HepG2 (cell line): ENCODE measurements around the gene OVOL2. TPM values are rescaled to one million over a fixed set of nuclear protein-coding genes. Genes with fewer than 3 reads are reported as not detected.

Experiments
- ATAC-seq: fragments of 200-7000 bp; cut with Tn5 transposase; 3 replicates; pipeline ENCODE4 v1.9.1; 2020; ENCODE audit warnings: mild to moderate bottlenecking, moderate library complexity
- BruUV-seq: library from RNA; stranded (reverse); fragments of 400-500 nt; replicated peaks from 2 replicates; lab custom pipeline; 2021; lab: Mats Ljungman, UMichigan
- CTCF ChIA-PET: fragments of 300-600 bp; formaldehyde crosslinking; extraction: SDS; loops from one replicate; lab custom pipeline; 2021; ENCODE audit warnings: low total read pairs, inconsistent platforms, low intra/inter-chr PET ratio; lab: Yijun Ruan, JAX
- POLR2A ChIA-PET: fragments of 350-600 bp; sonication (Branson Sonifier 250); formaldehyde crosslinking; loops from one replicate; lab custom pipeline; 2020; ENCODE audit warnings: antibody characterized with exemption, inconsistent platforms; lab: Yijun Ruan, JAX
- DNase-seq: peaks from one replicate; pipeline ENCODE4 v3.0.0-alpha.2; 2015; ENCODE audit warnings: low spot score
- FAIRE-seq: peaks from 3 replicates; lab custom pipeline; 2011; peaks lifted over from hg19 to GRCh38; lab: Jason Lieb, UNC
- H2AFZ ChIP-seq: one replicate; pipeline ENCODE4 v1.6.1; 2011; ENCODE audit warnings: low read length, inconsistent platforms
- H3K27ac ChIP-seq: fragments of 300-600 bp; 3 replicates; pipeline ENCODE4 v1.8.0; 2011; ENCODE audit warnings: mixed run types, mild to moderate bottlenecking, mixed read lengths, low read length, inconsistent platforms; ENCODE audit not compliant: insufficient read depth; ENCODE audit errors: extremely low read length
- H3K27me3 ChIP-seq, 2 experiments: fragments of 200-600 bp in 1 of 2; 2 replicates in 1 of 2; 3 replicates in 1 of 2; pipeline versions ENCODE4 v1.6.0 to v1.8.0; 2011; ENCODE audit warnings: low read length in 2 of 2, mild to moderate bottlenecking in 2 of 2, moderate library complexity in 2 of 2, inconsistent platforms in 1 of 2; ENCODE audit not compliant: insufficient read depth in 2 of 2, control insufficient read depth in 1 of 2
- H3K36me3 ChIP-seq, 2 experiments: fragments of 200-600 bp in 1 of 2; replicated peaks in 1 of 2; 2 replicates in 1 of 2; 3 replicates in 1 of 2; pipeline versions ENCODE4 v1.5.1 to v1.8.0; 2011; ENCODE audit warnings: low read length in 2 of 2, inconsistent platforms in 1 of 2; ENCODE audit not compliant: insufficient read depth in 2 of 2, control insufficient read depth in 1 of 2
- H3K4me1 ChIP-seq: 2 replicates; pipeline ENCODE4 v1.5.1; 2012; ENCODE audit warnings: low read length, inconsistent platforms; ENCODE audit not compliant: insufficient read depth
- H3K4me2 ChIP-seq: 2 replicates; pipeline ENCODE4 v1.6.0; 2011; ENCODE audit warnings: low read depth, low read length, inconsistent platforms
- H3K4me3 ChIP-seq, 3 experiments: fragments of 200-600 bp in 1 of 3; sonication (generic), shearing (Covaris generic) in 1 of 3; replicated peaks in 1 of 3; 2 replicates each; pipeline ENCODE4 v1.5.1; 2011 to 2016; ENCODE audit warnings: low read length in 3 of 3, inconsistent platforms in 2 of 3, low read depth in 2 of 3, mild to moderate bottlenecking in 2 of 3, control low read depth in 1 of 3, mixed read lengths in 1 of 3; ENCODE audit not compliant: insufficient read depth in 1 of 3
- H3K79me2 ChIP-seq: one replicate; pipeline ENCODE4 v1.6.1; 2011; ENCODE audit warnings: low read length, inconsistent platforms; ENCODE audit not compliant: insufficient read depth
- H3K9ac ChIP-seq: 2 replicates; pipeline ENCODE4 v1.6.0; 2011; ENCODE audit warnings: mild to moderate bottlenecking, low read depth, low read length, inconsistent platforms; ENCODE audit not compliant: insufficient read depth
- H3K9me3 ChIP-seq: 2 replicates; pipeline ENCODE4 v1.5.1; 2012; ENCODE audit warnings: mild to moderate bottlenecking, low read length
- H4K20me1 ChIP-seq: 2 replicates; pipeline ENCODE4 v1.6.0; 2011; ENCODE audit warnings: inconsistent platforms, mild to moderate bottlenecking, low read length, moderate library complexity; ENCODE audit not compliant: insufficient read depth
- ASH2L ChIP-seq: fragments of 300-600, 200-600 bp; sonication (generic); IDR thresholded peaks from 2 replicates; pipeline ENCODE4 v1.7.0; 2017; ENCODE audit warnings: low read depth, mild to moderate bottlenecking, moderate library complexity, mixed read lengths, low read length; ENCODE audit not compliant: insufficient read length
- HOXA7 ChIP-seq: sonication (generic); formaldehyde crosslinking; IDR thresholded peaks from 2 replicates; pipeline ENCODE4 v1.8.1; 2022; ENCODE audit warnings: mild to moderate bottlenecking, missing genetic modification reagents, moderate library complexity
- HOXD1 ChIP-seq: sonication (generic); formaldehyde crosslinking; IDR thresholded peaks from 2 replicates; pipeline ENCODE4 v1.5.0; 2020; ENCODE audit warnings: missing genetic modification reagents
- MAFG ChIP-seq: sonication (generic); formaldehyde crosslinking; IDR thresholded peaks from 2 replicates; pipeline ENCODE4 v1.5.1; 2020; ENCODE audit warnings: mild to moderate bottlenecking, missing genetic modification reagents
- NFIC ChIP-seq: IDR thresholded peaks from 2 replicates; pipeline ENCODE4 v1.6.1; 2012; ENCODE audit warnings: mild to moderate bottlenecking, low read length, inconsistent platforms
- RFX1 ChIP-seq: fragments of 450-650 bp; IDR thresholded peaks from 2 replicates; pipeline ENCODE4 v1.6.1; 2017
- SP1 ChIP-seq, 2 experiments: fragments of 450-650 bp in 1 of 2; sonication (generic) in 1 of 2; formaldehyde crosslinking in 1 of 2; IDR thresholded peaks; 2 replicates each; pipeline versions ENCODE4 v1.4.0 to v1.6.1; 2016 to 2020; ENCODE audit warnings: missing genetic modification reagents in 1 of 2
- SYNCRIP ChIP-seq: fragments of 200-400 bp; formaldehyde crosslinking; IDR thresholded peaks from 2 replicates; pipeline ENCODE4 v1.6.1; 2018; ENCODE audit warnings: mild to moderate bottlenecking, low read depth, low read length; ENCODE audit not compliant: insufficient read depth
- ZFX ChIP-seq: sonication (generic); formaldehyde crosslinking; IDR thresholded peaks from 2 replicates; pipeline ENCODE4 v1.4.0; 2020; ENCODE audit warnings: mild to moderate bottlenecking, low read depth, missing genetic modification reagents, moderate library complexity
- ZNF350 ChIP-seq: sonication (generic); formaldehyde crosslinking; IDR thresholded peaks from 2 replicates; pipeline ENCODE4 v1.4.0; 2020; ENCODE audit warnings: mild to moderate bottlenecking, low read depth, missing genetic modification reagents, borderline replicate concordance
- ZNF644 ChIP-seq: IDR thresholded peaks from 2 replicates; pipeline ENCODE4 v1.6.1; 2016; ENCODE audit warnings: low read depth
- WGBS: methylation state at CpG from one replicate; pipeline ENCODE4 v1.1.6; 2017; ENCODE audit warnings: low lambda C conversion rate; 5-methylcytosine and 5-hydroxymethylcytosine counted together
- in situ Hi-C: cut with HindIII; loops from 2 replicates; pipeline ENCODE4 v1.10.0; 2017; ENCODE audit warnings: low pct_unique_long_range_greater_than_20kb; ENCODE audit not compliant: extremely low pct_ligation_motif_present
- intact Hi-C: fragments of 100-400 bp; cut with micrococcal nuclease; formaldehyde crosslinking; loops from one replicate; pipeline ENCODE4 v1.10.0; 2022; ENCODE audit not compliant: unreplicated experiment
- polyA plus RNA-seq, 8 experiments: library from polyadenylated mRNA; depleted of rRNA in 3 of 8; stranded (reverse) in 7 of 8; unstranded in 1 of 8; fragments of >200 nt; fragmentation: Illumina TruSeq in 4 of 8; extraction: Trizol in 4 of 8; gene quantifications; 2 replicates each; pipeline versions ENCODE4 v1.2.1 to v1.2.3, GENCODE V29; 2011 to 2016; ENCODE audit warnings: low read depth in 4 of 8, missing spikeins in 1 of 8, mixed read lengths in 1 of 8; ENCODE audit not compliant: insufficient read depth in 1 of 8
- total RNA-seq, 5 experiments: library from RNA; depleted of rRNA; stranded (reverse); fragments of >200 nt; fragmentation: Illumina TruSeq; extraction: Trizol; gene quantifications; 2 replicates each; pipeline ENCODE4 v1.2.3, GENCODE V29; 2016; ENCODE audit warnings: low read depth in 1 of 5
- TF ChIP-seq, protein P1 (sequence below): sonication (generic); formaldehyde crosslinking; IDR thresholded peaks from 2 replicates; pipeline ENCODE4 v1.4.0; 2020; ENCODE audit warnings: missing genetic modification reagents, borderline replicate concordance
- TF ChIP-seq, protein P2 (sequence below): sonication (generic); formaldehyde crosslinking; IDR thresholded peaks from 2 replicates; pipeline ENCODE4 v1.4.0; 2020; ENCODE audit warnings: missing genetic modification reagents

The OVOL2 gene
- total and polyA plus RNA-seq, 2 of the 13 experiments (the other 11 are each of a cell fraction or from before 2014, with no cell fraction given): 0.20 to 0.31 TPM

DNA sequence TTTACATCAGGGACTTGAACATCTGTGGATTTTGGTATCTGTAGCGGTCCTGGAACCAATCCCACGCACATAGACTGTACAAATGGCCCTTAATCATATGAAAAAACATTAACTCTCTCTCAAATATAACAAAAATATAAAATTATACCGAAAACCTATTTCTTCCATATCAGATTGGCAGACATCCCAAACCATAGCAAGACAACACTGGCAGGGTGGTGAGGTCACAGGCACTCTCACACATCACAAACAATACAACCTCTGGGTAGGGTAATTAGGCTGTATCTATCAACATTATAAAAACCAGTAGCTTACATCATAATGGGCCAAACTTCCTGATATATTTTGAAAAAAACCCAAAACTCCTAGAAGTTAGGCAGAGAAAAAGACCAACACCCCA lies 40.9 kb downstream of the OVOL2 start:
- ATAC-seq: no peak
- in situ Hi-C loops: no loop called here
- WGBS: 1% methylated on average over 3 of the region's 3 CpGs
- no peak overlapping the region for H3K27ac ChIP-seq
- H3K4me1 ChIP-seq: peaks cover 3% of the 10 kb centered on the region
- TF ChIP-seq, protein P1, sequence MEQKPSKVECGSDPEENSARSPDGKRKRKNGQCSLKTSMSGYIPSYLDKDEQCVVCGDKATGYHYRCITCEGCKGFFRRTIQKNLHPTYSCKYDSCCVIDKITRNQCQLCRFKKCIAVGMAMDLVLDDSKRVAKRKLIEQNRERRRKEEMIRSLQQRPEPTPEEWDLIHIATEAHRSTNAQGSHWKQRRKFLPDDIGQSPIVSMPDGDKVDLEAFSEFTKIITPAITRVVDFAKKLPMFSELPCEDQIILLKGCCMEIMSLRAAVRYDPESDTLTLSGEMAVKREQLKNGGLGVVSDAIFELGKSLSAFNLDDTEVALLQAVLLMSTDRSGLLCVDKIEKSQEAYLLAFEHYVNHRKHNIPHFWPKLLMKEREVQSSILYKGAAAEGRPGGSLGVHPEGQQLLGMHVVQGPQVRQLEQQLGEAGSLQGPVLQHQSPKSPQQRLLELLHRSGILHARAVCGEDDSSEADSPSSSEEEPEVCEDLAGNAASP (CRISPR knock-in tag): no peak
- TF ChIP-seq HOXA7 (CRISPR knock-in tag) (no peak), ASH2L (no peak)
- TF ChIP-seq, all 625 proteins: peak for 0
- Histone ChIP-seq H4K20me1 (no peaks in the 10 kb centered on the region), H3K79me2 (no peaks in the 10 kb centered on the region), H3K27me3 (peaks cover 2 to 18% of the 10 kb centered on the region in 2 experiments; a peak in 2 of 5 replicates), H3K36me3 (no peaks in the 10 kb centered on the region), H3K4me3 (no peak overlapping the region), H3K9ac (no peak overlapping the region), H3K4me2 (no peak overlapping the region), H2AFZ (no peak overlapping the region), H3K9me3 (no peaks in the 10 kb centered on the region)
- intact Hi-C loops: no loop called here
- FAIRE-seq: no peak
- no peak for DNase-seq
- BruUV-seq: no TSS peak
- ChIA-PET CTCF (no interaction called here), POLR2A (no interaction called here)

DNA sequence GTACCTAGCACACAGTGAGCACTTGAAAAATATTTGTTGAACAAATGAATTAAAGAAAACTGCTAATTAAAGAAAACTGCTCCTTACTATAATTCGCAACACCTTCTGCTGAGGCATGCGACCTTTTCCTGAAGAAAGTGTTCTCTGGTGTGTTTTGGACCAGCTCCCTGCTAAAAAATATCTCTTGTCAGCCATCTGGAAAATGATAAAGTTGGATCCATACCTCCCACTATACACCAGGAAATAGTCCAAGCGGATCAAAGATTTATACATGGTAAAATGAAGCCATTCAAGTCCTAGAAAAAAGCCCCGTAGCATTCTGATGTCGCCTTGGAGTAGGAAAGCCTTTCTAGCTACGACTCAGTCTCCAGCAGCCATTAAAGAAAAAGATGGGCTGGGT lies 43.3 kb downstream of the OVOL2 start:
- CTCF ChIA-PET: no interaction called here
- TF ChIP-seq NFIC (no peak), SYNCRIP (no peak), RFX1 (no peak), ZNF350 (CRISPR knock-in tag) (no peak), HOXD1 (CRISPR knock-in tag) (no peak), ZFX (CRISPR knock-in tag) (no peak), MAFG (CRISPR knock-in tag) (no peak), SP1 (IDR thresholded peaks at IDR 0.05) (no peak), SP1 (CRISPR knock-in tag; IDR thresholded peaks at IDR 0.05) (no peak), ZNF644 (CRISPR knock-in tag) (no peak)
- TF ChIP-seq, protein P2, sequence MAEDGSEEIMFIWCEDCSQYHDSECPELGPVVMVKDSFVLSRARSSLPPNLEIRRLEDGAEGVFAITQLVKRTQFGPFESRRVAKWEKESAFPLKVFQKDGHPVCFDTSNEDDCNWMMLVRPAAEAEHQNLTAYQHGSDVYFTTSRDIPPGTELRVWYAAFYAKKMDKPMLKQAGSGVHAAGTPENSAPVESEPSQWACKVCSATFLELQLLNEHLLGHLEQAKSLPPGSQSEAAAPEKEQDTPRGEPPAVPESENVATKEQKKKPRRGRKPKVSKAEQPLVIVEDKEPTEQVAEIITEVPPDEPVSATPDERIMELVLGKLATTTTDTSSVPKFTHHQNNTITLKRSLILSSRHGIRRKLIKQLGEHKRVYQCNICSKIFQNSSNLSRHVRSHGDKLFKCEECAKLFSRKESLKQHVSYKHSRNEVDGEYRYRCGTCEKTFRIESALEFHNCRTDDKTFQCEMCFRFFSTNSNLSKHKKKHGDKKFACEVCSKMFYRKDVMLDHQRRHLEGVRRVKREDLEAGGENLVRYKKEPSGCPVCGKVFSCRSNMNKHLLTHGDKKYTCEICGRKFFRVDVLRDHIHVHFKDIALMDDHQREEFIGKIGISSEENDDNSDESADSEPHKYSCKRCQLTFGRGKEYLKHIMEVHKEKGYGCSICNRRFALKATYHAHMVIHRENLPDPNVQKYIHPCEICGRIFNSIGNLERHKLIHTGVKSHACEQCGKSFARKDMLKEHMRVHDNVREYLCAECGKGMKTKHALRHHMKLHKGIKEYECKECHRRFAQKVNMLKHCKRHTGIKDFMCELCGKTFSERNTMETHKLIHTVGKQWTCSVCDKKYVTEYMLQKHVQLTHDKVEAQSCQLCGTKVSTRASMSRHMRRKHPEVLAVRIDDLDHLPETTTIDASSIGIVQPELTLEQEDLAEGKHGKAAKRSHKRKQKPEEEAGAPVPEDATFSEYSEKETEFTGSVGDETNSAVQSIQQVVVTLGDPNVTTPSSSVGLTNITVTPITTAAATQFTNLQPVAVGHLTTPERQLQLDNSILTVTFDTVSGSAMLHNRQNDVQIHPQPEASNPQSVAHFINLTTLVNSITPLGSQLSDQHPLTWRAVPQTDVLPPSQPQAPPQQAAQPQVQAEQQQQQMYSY (CRISPR knock-in tag): no peak

More for the DNA sequence above, 43.3 kb downstream of the OVOL2 start:
- Histone ChIP-seq H4K20me1 (no peaks in the 10 kb centered on the region), H3K36me3 (no peaks in the 10 kb centered on the region), H3K9me3 (no peaks in the 10 kb centered on the region), H3K27ac (no peak overlapping the region), H3K9ac (no peak overlapping the region), H2AFZ (no peak overlapping the region), H3K4me3 (no peak overlapping the region), H3K27me3 (peaks cover 2 to 12% of the 10 kb centered on the region in 2 experiments; a peak in 2 of 5 replicates), H3K79me2 (no peaks in the 10 kb centered on the region), H3K4me2 (no peak overlapping the region), H3K4me1 (peaks cover 12% of the 10 kb centered on the region)
- intact Hi-C loops (no loop called here), in situ Hi-C loops (no loop called here)
- POLR2A ChIA-PET: no interaction called here
- no peak for DNase-seq
- WGBS: 53% methylated on average over 6 of the region's 6 CpGs
- no peak for ATAC-seq
- BruUV-seq: no TSS peak
- FAIRE-seq: no peak
